ENCODE measurements around the gene GBX1. TPM values are rescaled to one million over a fixed set of nuclear protein-coding genes. Genes with fewer than 3 reads are reported as not detected.

GBX1 gene
- total and polyA plus RNA-seq, 2 of the 4 experiments (the other 2 are of a cell fraction) = not detected

GRCh38 chr7:151139791-151140190 is 27.7 kb downstream of the GBX1 start:
- POLR2A ChIA-PET (ENCODE audit: unreplicated experiment) = no interaction called here

More at GRCh38 chr7:151139791-151140190, 27.7 kb downstream of the GBX1 start:
- Histone ChIP-seq H4K20me1 (ENCODE audit: insufficient read depth, low read length) (peaks cover 3% of the 10 kb centered on the region; the same call in 1 of the 2 replicates), H3K18ac (ENCODE audit: low read depth, low read length) (no peak overlapping the region), H3K23ac (ENCODE audit: low read depth, low read length) (no peak overlapping the region), H3K27me3 (ENCODE audit: control insufficient read depth, insufficient read depth, low read length) (no peaks in the 10 kb centered on the region), H3K56ac (ENCODE audit: extremely low read depth, insufficient read depth, low read length) (no peak overlapping the region), H4K5ac (ENCODE audit: low read depth, low read length) (no peak overlapping the region), H3K4me1 (ENCODE audit: control insufficient read depth, insufficient read depth, low read length) (no peaks in the 10 kb centered on the region), H3K4me3 (ENCODE audit: insufficient read depth, low read depth, low read length) (no peak overlapping the region), H3K9ac (ENCODE audit: low read depth, low read length) (no peak overlapping the region), H3K9me1 (ENCODE audit: insufficient read depth, low read length) (peaks cover 3% of the 10 kb centered on the region; the same call in 1 of the 2 replicates), H2BK5ac (ENCODE audit: low read depth, low read length, poor library complexity, severe bottlenecking) (no peak overlapping the region), H2BK20ac (ENCODE audit: low read depth, low read length) (no peak overlapping the region), H2BK120ac (ENCODE audit: low read depth, low read length) (no peak overlapping the region), H2AFZ (replicated peaks; ENCODE audit: low read length, poor library complexity) (no peak overlapping the region), H2BK15ac (ENCODE audit: low read depth, low read length) (no peak overlapping the region), H4K8ac (ENCODE audit: low read depth in 2 of 2, low read length in 2 of 2) (no peak overlapping the region), H3K27ac (ENCODE audit: insufficient read depth, low read length) (no peak overlapping the region), H3K79me1 (ENCODE audit: low read depth in 1 of 2, low read length in 2 of 2) (0 out of 4 replicates have a peak, but pooled peaks cover 0 to 4% of the 10 kb centered on the region in 2 experiments), H2AK5ac (ENCODE audit: low read depth, low read length) (no peak overlapping the region), H3K36me3 (ENCODE audit: control insufficient read depth, insufficient read depth, low read length) (peaks cover 76% of the 10 kb centered on the region), H3K9me3 (ENCODE audit: control insufficient read depth, insufficient read depth, low read length) (no peaks in the 10 kb centered on the region), H3K4ac (ENCODE audit: low read depth, low read length) (no peak overlapping the region), H2AK9ac (replicated peaks; ENCODE audit: low read depth, low read length, poor library complexity) (no peak overlapping the region), H3K14ac (replicated peaks; ENCODE audit: low read depth, low read length) (no peak overlapping the region), H3K4me2 (ENCODE audit: low read depth, low read length) (no peak overlapping the region), H4K91ac (ENCODE audit: insufficient read depth, low read depth, low read length) (no peak overlapping the region)
- no peak for DNase-seq
- no peak for ATAC-seq (ENCODE audit: low read depth)
- in situ Hi-C loops (cut with MboI; ENCODE audit: low sequenced_read_pairs) (no loop called here), intact Hi-C loops (cut with micrococcal nuclease) (no loop called here), dilution Hi-C loops (cut with HindIII; ENCODE audit: low sequenced_read_pairs, unreplicated experiment) (no loop called here)
- BruUV-seq (replicated peaks) = no TSS peak
- WGBS, 2 experiments (ENCODE audit: extremely low coverage in 2 of 2, insufficient read length in 1 of 2) = 79% methylated on average over 3 of the region's 9 CpGs; no CpG with 5 or more reads in 1 of the 2 experiments
- TF ChIP-seq MAFK (IDR thresholded peaks at IDR 0.05; ENCODE audit: low read depth, low read length) = no peak
- no peak for TF ChIP-seq CHD1 (IDR thresholded peaks at IDR 0.05; ENCODE audit: low read depth, low read length)
- TF ChIP-seq SMC3 (IDR thresholded peaks at IDR 0.05; ENCODE audit: low read depth, low read length) = no peak
- no peak for TF ChIP-seq RCOR1 (IDR thresholded peaks at IDR 0.05; ENCODE audit: insufficient replicate concordance, low read length)
- CTCF ChIA-PET = no interaction called here
